Stimulated activated CD8-positive, alpha-beta memory T cell treated with anti-CD3 and anti-CD28 coated beads, Interleukin-4, amount 100 ng/mL, for 24 hours (primary cell): Measurements from ENCODE around the gene OBSL1.

Experiments used
- DNase-seq: peaks from one replicate; pipeline ENCODE4 v3.0.0-alpha.2; 2020; ENCODE audit warnings: low read depth

Gene OBSL1

GRCh38 chr2:219511547-219512325 lies 59.6 kb downstream of the OBSL1 start:
- DNase-seq: no peak

- no peak for DNase-seq
Observed at GRCh38 chr2:219510512-219511135, 60.7 kb downstream of the OBSL1 start.

- peak; percentile 19 for DNase-seq
Observed at GRCh38 chr2:219509780-219510511, 61.4 kb downstream of the OBSL1 start.

- DNase-seq: no peak
Observed at GRCh38 chr2:219508971-219509779, 62.2 kb downstream of the OBSL1 start.

GRCh38 chr2:219508444-219508734 lies 63.0 kb downstream of the OBSL1 start:
- DNase-seq: no peak

GRCh38 chr2:219507581-219508443 lies 63.5 kb downstream of the OBSL1 start:
- no peak for DNase-seq

- no peak for DNase-seq
Observed at GRCh38 chr2:219506802-219507526, 64.4 kb downstream of the OBSL1 start.

- no peak for DNase-seq
Observed at GRCh38 chr2:219506153-219506801, 65.1 kb downstream of the OBSL1 start.

GRCh38 chr2:219505585-219505984 lies 65.8 kb downstream of the OBSL1 start:
- no peak for DNase-seq

- no peak for DNase-seq
Observed at GRCh38 chr2:219502618-219503017, 68.7 kb downstream of the OBSL1 start.

- no peak for DNase-seq
Observed at GRCh38 chr2:219501849-219502248, 69.5 kb downstream of the OBSL1 start.
